Activated naive CD8-positive, alpha-beta T cell treated with anti-CD3 and anti-CD28 coated beads, Interleukin-2, amount 50 U/mL, for 24 hours (primary cell): ENCODE results near the gene DEAF1.

Experiments
- ATAC-seq: fragments of 150-1000 bp; cut with Tn5 transposase; one replicate; pipeline ENCODE4 v1.10.0; 2021
- DNase-seq: peaks from one replicate; pipeline ENCODE4 v3.0.0; 2021
- H3K27ac Mint-ChIP-seq: one replicate; pipeline ENCODE4 v1.8.0; 2021; ENCODE audit warnings: mild to moderate bottlenecking, mixed read lengths
- H3K27me3 Mint-ChIP-seq: one replicate; pipeline ENCODE4 v1.8.0; 2021; ENCODE audit warnings: mixed read lengths
- H3K36me3 Mint-ChIP-seq: one replicate; pipeline ENCODE4 v1.8.0; 2021; ENCODE audit warnings: low read depth, mixed read lengths
- H3K4me1 Mint-ChIP-seq: one replicate; pipeline ENCODE4 v1.8.0; 2021; ENCODE audit warnings: mixed read lengths
- H3K4me3 Mint-ChIP-seq: one replicate; pipeline ENCODE4 v1.8.0; 2021; ENCODE audit warnings: mild to moderate bottlenecking, moderate library complexity, mixed read lengths
- H3K9me3 Mint-ChIP-seq: one replicate; pipeline ENCODE4 v1.8.0; 2021; ENCODE audit warnings: mixed read lengths

DEAF1 gene

DNA sequence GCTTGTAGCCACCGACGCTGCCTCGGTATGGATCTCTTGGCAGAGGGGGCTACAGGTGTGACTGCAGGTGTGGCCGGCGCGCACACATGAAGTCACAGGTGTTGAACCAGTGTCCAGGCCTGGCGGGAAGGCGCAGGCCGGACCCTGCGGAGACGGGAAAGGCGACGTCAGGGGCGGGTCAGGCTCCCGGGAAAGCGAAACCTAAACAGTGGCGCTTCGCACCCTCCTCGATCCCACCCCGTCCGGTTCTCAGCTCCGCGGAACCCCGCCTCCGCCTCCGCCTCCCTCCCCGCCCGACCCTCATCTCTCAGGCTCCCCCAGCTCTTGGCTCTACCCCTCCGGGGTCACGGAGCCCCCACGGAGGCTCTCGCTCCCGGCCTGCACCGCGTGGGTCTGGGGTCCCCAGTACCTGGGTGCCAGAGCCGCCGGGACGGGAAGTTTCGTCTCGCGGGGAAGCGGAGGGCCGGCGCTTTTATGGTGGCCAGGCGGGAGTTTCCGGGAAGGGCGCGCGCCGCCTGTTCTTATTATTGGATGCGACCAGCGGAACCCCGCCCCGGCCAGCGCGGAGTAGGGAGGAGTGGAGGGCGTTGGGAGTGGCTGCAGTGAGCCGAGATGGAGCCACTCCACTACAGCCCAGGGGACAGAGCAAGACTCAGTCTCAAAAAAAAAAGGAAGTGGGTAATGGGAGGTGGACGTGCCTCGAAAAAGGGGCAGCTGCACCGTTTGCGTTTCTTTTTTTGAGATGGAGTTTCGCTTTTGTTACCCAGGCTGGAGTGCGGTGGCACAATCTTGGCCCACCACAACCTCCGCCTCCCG is 79.3 kb downstream of the DEAF1 start, which contains the start of gene IRF7:
IRF7 (minus strand) TSS at position 447 of the 816 bp plus-strand sequence. CDS start 586 bp downstream, outside the sequence.
- Mint-ChIP-seq H3K27ac (peak within 1 kb of the TSS; percentile 86), H3K4me1 (peaks cover 19% of the 10 kb centered on the region), H3K36me3 (peaks cover 13% of the 10 kb centered on the region), H3K27me3 (no peaks in the 10 kb centered on the region), H3K4me3 (peak within 1 kb of the TSS; percentile 84), H3K9me3 (no peaks in the 10 kb centered on the region)
- DNase-seq = peak; percentile 89
- ATAC-seq = peak; percentile 83

DNA sequence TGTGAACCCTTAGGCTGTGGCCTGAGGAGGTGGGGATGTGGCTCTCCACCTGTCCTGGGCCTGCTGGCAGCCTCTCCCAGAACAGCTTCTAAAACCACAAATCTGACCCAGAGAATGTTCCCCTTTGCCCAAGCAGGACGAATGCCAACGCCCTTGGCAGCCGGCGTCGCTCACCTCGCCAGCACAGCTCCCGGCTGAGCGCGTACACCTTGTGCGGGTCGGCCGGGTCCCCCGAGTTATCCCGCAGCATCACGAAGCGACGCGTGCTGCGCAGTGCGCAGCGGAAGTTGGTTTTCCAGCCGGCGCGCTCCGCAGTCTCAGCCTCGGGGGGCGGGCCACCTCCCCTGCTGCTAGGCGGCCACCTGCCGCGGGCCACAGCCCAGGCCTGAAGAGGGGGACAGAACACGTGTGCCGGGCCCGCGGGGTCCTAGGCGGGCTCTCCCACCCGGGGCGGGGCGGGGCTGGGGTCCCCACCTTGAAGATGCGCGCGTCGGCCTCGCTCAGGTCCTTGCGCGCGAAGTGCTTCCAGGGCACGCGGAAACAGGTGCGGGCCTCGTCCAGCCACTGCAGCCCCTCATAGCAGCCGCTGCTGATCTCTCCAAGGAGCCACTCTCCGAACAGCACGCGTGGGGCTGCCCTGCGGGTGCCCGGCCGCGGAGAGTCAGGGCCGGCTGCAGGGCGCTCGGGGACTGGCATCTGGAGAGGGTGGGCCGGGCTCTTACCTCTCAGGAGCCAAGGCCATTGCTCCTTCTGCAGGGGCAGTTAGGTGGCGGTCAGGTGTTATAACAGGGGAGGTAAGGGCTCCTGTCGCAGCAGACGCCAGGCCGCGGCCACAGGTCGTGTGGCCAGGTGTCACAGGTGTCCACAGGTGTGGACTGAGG is 80.2 kb downstream of the DEAF1 start:
- Mint-ChIP-seq H3K4me1 (peaks cover 19% of the 10 kb centered on the region), H3K27ac (peak overlapping the region; percentile 86), H3K36me3 (peaks cover 14% of the 10 kb centered on the region), H3K4me3 (peak overlapping the region; percentile 84), H3K27me3 (no peaks in the 10 kb centered on the region), H3K9me3 (no peaks in the 10 kb centered on the region)
- DNase-seq (no peak), ATAC-seq (no peak)

DNA sequence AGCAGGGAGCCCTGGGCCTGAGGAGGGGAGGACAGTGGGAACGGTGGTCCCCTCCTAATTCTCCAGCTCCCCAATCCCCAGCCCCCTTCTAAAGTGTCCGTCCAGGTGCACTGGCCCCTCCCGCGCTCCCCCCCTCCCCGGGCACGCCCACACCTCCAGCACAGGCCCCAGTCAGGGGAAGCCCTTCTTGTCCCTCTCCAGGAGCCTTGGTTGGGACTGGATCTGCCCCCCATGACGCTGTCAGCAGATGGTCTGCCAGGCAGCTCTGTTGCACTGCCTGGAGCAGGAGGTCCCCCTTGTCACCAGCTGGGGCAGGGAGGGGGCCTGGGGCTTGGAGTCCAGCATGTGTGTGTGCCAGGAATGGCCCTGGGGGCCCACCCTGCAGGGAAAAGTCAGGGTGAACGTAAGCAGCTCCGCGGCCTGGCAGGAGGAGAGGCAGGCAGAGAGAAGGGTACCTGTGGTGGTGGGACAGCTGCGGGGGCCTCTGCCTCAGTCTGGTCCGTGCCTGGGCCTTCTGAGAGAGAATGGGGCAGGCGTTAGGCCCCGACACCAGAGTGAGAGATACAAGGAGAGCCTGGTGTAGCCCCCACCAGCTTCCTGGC is 80.9 kb downstream of the DEAF1 start:
- ATAC-seq = no peak
- Mint-ChIP-seq H3K9me3 (no peaks in the 10 kb centered on the region), H3K27ac (peak overlapping the region; percentile 68), H3K4me1 (peaks cover 19% of the 10 kb centered on the region), H3K36me3 (peaks cover 14% of the 10 kb centered on the region), H3K4me3 (peak overlapping the region; percentile 67), H3K27me3 (no peaks in the 10 kb centered on the region)
- DNase-seq = no peak

GRCh38 chr11:613369-613968 is 81.6 kb downstream of the DEAF1 start:
- ATAC-seq (peak; percentile 8), DNase-seq (peak; percentile 80)
- H3K4me3 Mint-ChIP-seq = no peak overlapping the region
- H3K27ac Mint-ChIP-seq = no peak overlapping the region
- no peaks in the 10 kb centered on the region for H3K9me3 Mint-ChIP-seq
- peaks cover 14% of the 10 kb centered on the region for H3K36me3 Mint-ChIP-seq
- no peaks in the 10 kb centered on the region for H3K27me3 Mint-ChIP-seq
- peaks cover 19% of the 10 kb centered on the region for H3K4me1 Mint-ChIP-seq

- Mint-ChIP-seq H3K4me3 (no peak overlapping the region), H3K4me1 (peaks cover 19% of the 10 kb centered on the region), H3K27me3 (no peaks in the 10 kb centered on the region), H3K27ac (no peak overlapping the region), H3K36me3 (peaks cover 17% of the 10 kb centered on the region), H3K9me3 (no peaks in the 10 kb centered on the region)
- DNase-seq (no peak), ATAC-seq (no peak)
Observed at GRCh38 chr11:612961-613300, 82.1 kb downstream of the DEAF1 start.

- Mint-ChIP-seq H3K4me3 (no peak overlapping the region), H3K27me3 (no peaks in the 10 kb centered on the region), H3K36me3 (peaks cover 17% of the 10 kb centered on the region), H3K4me1 (peaks cover 19% of the 10 kb centered on the region), H3K27ac (no peak overlapping the region), H3K9me3 (no peaks in the 10 kb centered on the region)
- ATAC-seq (no peak), DNase-seq (no peak)
Observed at GRCh38 chr11:612201-612960, 82.6 kb downstream of the DEAF1 start.

DNA sequence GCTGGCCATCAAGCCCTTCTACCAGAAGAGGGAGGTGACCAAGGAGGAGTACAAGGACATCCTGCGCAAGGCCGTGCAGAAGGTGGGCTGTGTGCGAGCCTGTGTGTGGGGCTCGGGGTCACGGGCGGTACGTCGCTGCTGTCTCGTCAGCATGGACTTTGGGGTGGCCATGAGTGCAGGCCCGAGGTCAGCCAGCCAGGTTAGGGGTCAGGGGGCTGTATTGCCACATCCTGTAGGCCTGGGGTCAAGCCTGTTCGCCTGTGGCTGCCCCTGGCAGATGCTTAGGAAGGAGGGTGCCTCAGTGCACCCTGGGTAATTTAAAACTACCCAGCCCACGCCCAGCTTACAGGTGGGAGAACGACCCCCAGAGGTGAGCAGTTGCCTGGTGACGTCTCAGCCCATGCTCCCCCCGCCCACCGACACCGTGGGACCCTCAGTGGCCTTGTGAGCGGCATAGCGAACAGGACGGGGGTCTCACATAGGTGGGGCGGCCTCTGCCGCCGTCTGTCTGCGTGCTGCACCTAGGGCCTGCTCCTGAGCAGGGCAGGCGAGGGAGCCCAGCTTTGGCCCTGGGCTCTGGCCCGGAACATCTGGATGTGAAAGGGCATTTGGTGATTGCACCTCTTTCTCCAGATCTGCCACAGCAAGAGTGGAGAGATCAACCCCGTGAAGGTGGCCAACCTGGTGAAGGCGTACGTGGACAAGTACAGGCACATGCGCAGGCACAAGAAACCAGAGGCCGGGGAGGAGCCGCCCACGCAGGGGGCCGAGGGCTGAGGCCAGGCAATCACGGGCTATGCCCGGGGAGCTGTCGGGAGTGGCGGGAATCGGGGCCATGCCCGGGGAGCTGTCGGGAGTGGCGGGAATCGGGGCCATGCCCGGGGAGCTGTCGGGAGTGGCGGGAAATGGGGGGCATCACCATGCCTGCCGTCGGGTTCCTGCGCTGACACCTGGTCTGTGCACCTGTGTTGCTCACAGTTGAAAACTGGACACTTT is 83.7 kb downstream of the DEAF1 start:
- Mint-ChIP-seq H3K4me1 (peaks cover 20% of the 10 kb centered on the region), H3K27ac (no peak overlapping the region), H3K27me3 (no peaks in the 10 kb centered on the region), H3K4me3 (no peak overlapping the region), H3K9me3 (no peaks in the 10 kb centered on the region), H3K36me3 (peaks cover 22% of the 10 kb centered on the region)
- DNase-seq (no peak), ATAC-seq (no peak)

GRCh38 chr11:610146-610801 is 84.7 kb downstream of the DEAF1 start:
- ATAC-seq = no peak
- H3K4me1 Mint-ChIP-seq = peaks cover 13% of the 10 kb centered on the region
- no peaks in the 10 kb centered on the region for H3K9me3 Mint-ChIP-seq
- H3K27ac Mint-ChIP-seq = no peak overlapping the region
- DNase-seq = no peak
- peaks cover 22% of the 10 kb centered on the region for H3K36me3 Mint-ChIP-seq
- H3K4me3 Mint-ChIP-seq = no peak overlapping the region
- no peaks in the 10 kb centered on the region for H3K27me3 Mint-ChIP-seq

- DNase-seq (no peak), ATAC-seq (no peak)
- peaks cover 9% of the 10 kb centered on the region for H3K4me1 Mint-ChIP-seq
- peaks cover 26% of the 10 kb centered on the region for H3K36me3 Mint-ChIP-seq
- H3K27me3 Mint-ChIP-seq = no peaks in the 10 kb centered on the region
- H3K4me3 Mint-ChIP-seq = no peak overlapping the region
- H3K27ac Mint-ChIP-seq = no peak overlapping the region
- no peaks in the 10 kb centered on the region for H3K9me3 Mint-ChIP-seq
Observed at GRCh38 chr11:609341-609811, 85.6 kb downstream of the DEAF1 start.

DNA sequence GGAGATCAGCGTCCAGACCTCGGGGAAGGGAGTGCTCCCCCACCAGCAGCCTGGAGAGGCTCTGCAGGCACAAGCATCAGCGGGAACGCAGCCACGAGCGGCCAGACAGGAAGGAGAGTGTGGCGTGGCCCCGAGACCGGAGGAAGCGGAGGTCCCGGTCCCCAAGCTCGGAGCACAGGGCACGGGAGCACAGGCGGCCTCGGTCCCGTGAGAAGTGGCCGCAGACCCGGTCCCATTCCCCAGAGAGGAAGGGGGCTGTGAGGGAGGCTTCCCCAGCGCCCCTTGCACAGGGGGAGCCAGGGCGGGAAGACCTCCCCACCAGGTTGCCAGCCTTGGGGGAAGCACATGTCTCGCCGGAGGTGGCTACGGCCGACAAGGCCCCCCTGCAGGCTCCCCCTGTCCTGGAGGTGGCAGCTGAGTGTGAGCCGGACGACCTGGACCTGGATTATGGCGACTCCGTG is 86.2 kb downstream of the DEAF1 start:
- H3K9me3 Mint-ChIP-seq = no peaks in the 10 kb centered on the region
- peaks cover 26% of the 10 kb centered on the region for H3K36me3 Mint-ChIP-seq
- H3K27ac Mint-ChIP-seq = no peak overlapping the region
- H3K27me3 Mint-ChIP-seq = no peaks in the 10 kb centered on the region
- H3K4me3 Mint-ChIP-seq = no peak overlapping the region
- ATAC-seq (no peak), DNase-seq (no peak)
- peaks cover 4% of the 10 kb centered on the region for H3K4me1 Mint-ChIP-seq

DNA sequence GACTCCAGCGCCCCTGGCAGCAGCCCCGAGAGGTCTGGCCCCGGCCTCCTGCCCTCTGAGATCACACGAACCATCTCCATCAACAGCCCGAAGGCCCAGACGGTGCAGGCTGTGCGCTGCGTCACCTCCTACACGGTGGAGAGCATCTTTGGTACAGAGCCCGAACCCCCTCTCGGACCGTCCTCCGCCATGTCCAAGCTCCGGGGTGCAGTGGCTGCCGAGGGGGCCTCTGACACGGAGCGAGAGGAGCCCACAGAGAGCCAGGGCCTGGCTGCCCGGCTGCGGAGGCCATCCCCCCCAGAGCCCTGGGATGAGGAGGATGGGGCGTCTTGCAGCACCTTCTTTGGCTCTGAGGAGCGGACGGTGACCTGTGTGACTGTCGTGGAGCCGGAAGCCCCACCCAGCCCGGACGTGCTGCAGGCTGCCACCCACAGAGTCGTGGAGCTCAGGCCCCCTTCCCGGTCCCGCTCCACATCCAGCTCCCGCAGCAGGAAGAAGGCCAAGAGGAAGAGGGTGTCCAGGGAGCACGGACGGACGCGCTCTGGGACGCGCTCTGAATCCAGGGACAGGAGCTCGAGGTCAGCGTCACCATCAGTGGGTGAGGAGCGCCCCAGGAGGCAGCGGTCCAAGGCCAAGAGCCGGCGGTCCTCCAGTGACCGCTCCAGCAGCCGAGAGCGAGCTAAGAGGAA is 86.9 kb downstream of the DEAF1 start:
- H3K4me3 Mint-ChIP-seq = no peak overlapping the region
- no peak for DNase-seq
- peaks cover 29% of the 10 kb centered on the region for H3K36me3 Mint-ChIP-seq
- peaks cover 4% of the 10 kb centered on the region for H3K4me1 Mint-ChIP-seq
- no peaks in the 10 kb centered on the region for H3K27me3 Mint-ChIP-seq
- H3K9me3 Mint-ChIP-seq = no peaks in the 10 kb centered on the region
- no peak for ATAC-seq
- H3K27ac Mint-ChIP-seq = no peak overlapping the region
